ENCODE results near the gene KLHL11. TPM values are rescaled to one million over a fixed set of nuclear protein-coding genes. Genes with fewer than 3 reads are reported as not detected.

The KLHL11 gene
- total RNA-seq, 2 donors from 2014 or later = 13.3 to 15.9 TPM

- no peak overlapping the region for H3K4me3 ChIP-seq (ENCODE audit: low read length)
- H3K36me3 ChIP-seq (ENCODE audit: control insufficient read depth, insufficient read depth, low read length) = peaks cover 92% of the 10 kb centered on the region
- no peaks in the 10 kb centered on the region for H3K27me3 ChIP-seq (ENCODE audit: control insufficient read depth, insufficient read depth, low read length, poor library complexity, severe bottlenecking)
- H3K27ac Mint-ChIP-seq = peak overlapping the region; percentile 80
- H3K4me3 Mint-ChIP-seq = no peak overlapping the region
- WGBS, 2 experiments (ENCODE audit: insufficient coverage in 1 of 2, insufficient read length in 1 of 2) = 94 to 97% methylated on average over 10 to 15 of the region's 15 CpGs
- no peak overlapping the region for H3K9ac ChIP-seq (ENCODE audit: extremely low read depth, low read length, poor library complexity, severe bottlenecking)
- H3K27me3 Mint-ChIP-seq (ENCODE audit: insufficient read depth) = no peaks in the 10 kb centered on the region
- H3K36me3 Mint-ChIP-seq (ENCODE audit: low read depth) = peaks cover 87% of the 10 kb centered on the region
- peaks cover 15% of the 10 kb centered on the region for H3K4me1 Mint-ChIP-seq
- peaks cover 3% of the 10 kb centered on the region for H3K4me1 ChIP-seq (ENCODE audit: control insufficient read depth, insufficient read depth, low read length)
- no peaks in the 10 kb centered on the region for H3K9me3 ChIP-seq (ENCODE audit: control insufficient read depth, low read length)
- H3K27ac ChIP-seq (ENCODE audit: low read depth, low read length) = no peak overlapping the region
- no peaks in the 10 kb centered on the region for H3K9me3 Mint-ChIP-seq
- TF ChIP-seq CTCF (conservative IDR thresholded peaks at IDR 0.05) = no peak
- DNase-seq = no peak
These were observed 41.4 kb upstream of the KLHL11 start for GRCh38 chr17:41906465-41907184.

GRCh38 chr17:41905172-41905571, 39.9 kb upstream of the KLHL11 start:
- no peak for TF ChIP-seq CTCF (conservative IDR thresholded peaks at IDR 0.05)
- H3K27ac Mint-ChIP-seq = no peak overlapping the region
- DNase-seq = no peak
- no peak overlapping the region for H3K4me3 ChIP-seq (ENCODE audit: low read length)
- no peaks in the 10 kb centered on the region for H3K27me3 ChIP-seq (ENCODE audit: control insufficient read depth, insufficient read depth, low read length, poor library complexity, severe bottlenecking)
- no peak overlapping the region for H3K4me3 Mint-ChIP-seq
- H3K36me3 ChIP-seq (ENCODE audit: control insufficient read depth, insufficient read depth, low read length) = peaks cover 92% of the 10 kb centered on the region
- H3K9me3 Mint-ChIP-seq = no peaks in the 10 kb centered on the region
- H3K4me1 Mint-ChIP-seq = peaks cover 15% of the 10 kb centered on the region
- 95 to 98% methylated on average over 2 to 4 of the region's 4 CpGs for WGBS, 2 experiments (ENCODE audit: insufficient coverage in 1 of 2, insufficient read length in 1 of 2)
- no peaks in the 10 kb centered on the region for H3K27me3 Mint-ChIP-seq (ENCODE audit: insufficient read depth)
- H3K9ac ChIP-seq (ENCODE audit: extremely low read depth, low read length, poor library complexity, severe bottlenecking) = no peak overlapping the region
- H3K9me3 ChIP-seq (ENCODE audit: control insufficient read depth, low read length) = no peaks in the 10 kb centered on the region
- H3K27ac ChIP-seq (ENCODE audit: low read depth, low read length) = no peak overlapping the region
- H3K36me3 Mint-ChIP-seq (ENCODE audit: low read depth) = peaks cover 86% of the 10 kb centered on the region
- H3K4me1 ChIP-seq (ENCODE audit: control insufficient read depth, insufficient read depth, low read length) = peaks cover 3% of the 10 kb centered on the region

GRCh38 chr17:41904242-41904841, 39.1 kb upstream of the KLHL11 start:
- H3K27ac Mint-ChIP-seq = no peak overlapping the region
- no peak overlapping the region for H3K4me3 Mint-ChIP-seq
- Histone ChIP-seq H3K4me3 (ENCODE audit: low read length) (no peak overlapping the region), H3K27me3 (ENCODE audit: control insufficient read depth, insufficient read depth, low read length, poor library complexity, severe bottlenecking) (no peaks in the 10 kb centered on the region), H3K27ac (ENCODE audit: low read depth, low read length) (no peak overlapping the region), H3K9ac (ENCODE audit: extremely low read depth, low read length, poor library complexity, severe bottlenecking) (no peak overlapping the region), H3K9me3 (ENCODE audit: control insufficient read depth, low read length) (no peaks in the 10 kb centered on the region), H3K36me3 (ENCODE audit: control insufficient read depth, insufficient read depth, low read length) (peaks cover 88% of the 10 kb centered on the region), H3K4me1 (ENCODE audit: control insufficient read depth, insufficient read depth, low read length) (peaks cover 3% of the 10 kb centered on the region)
- no peak for DNase-seq
- no peaks in the 10 kb centered on the region for H3K27me3 Mint-ChIP-seq (ENCODE audit: insufficient read depth)
- H3K9me3 Mint-ChIP-seq = no peaks in the 10 kb centered on the region
- WGBS, 2 experiments (ENCODE audit: insufficient coverage in 1 of 2, insufficient read length in 1 of 2) = 96 to 98% methylated on average over 7 of the region's 7 CpGs
- H3K4me1 Mint-ChIP-seq = peaks cover 15% of the 10 kb centered on the region
- H3K36me3 Mint-ChIP-seq (ENCODE audit: low read depth) = peaks cover 80% of the 10 kb centered on the region
- TF ChIP-seq CTCF (conservative IDR thresholded peaks at IDR 0.05) = no peak
